AG09309 (cell line): ENCODE results near the gene ADCY1.

Source experiments
- DNase-seq: peaks from one replicate; pipeline ENCODE4 v3.0.0-alpha.2; 2010; ENCODE audit warnings: low read depth
- H3K4me3 ChIP-seq: 2 replicates; pipeline ENCODE4 v1.5.1; 2011; ENCODE audit warnings: mild to moderate bottlenecking, low read depth, low read length, moderate library complexity; ENCODE audit not compliant: control insufficient read depth
- TF ChIP-seq, protein P1 (sequence below): IDR thresholded peaks from 2 replicates; pipeline ENCODE4 v1.5.1; 2011; ENCODE audit warnings: mild to moderate bottlenecking, low read depth, low read length, inconsistent platforms; ENCODE audit not compliant: insufficient read depth, control insufficient read depth; ENCODE audit errors: missing control alignments

Gene ADCY1

DNA sequence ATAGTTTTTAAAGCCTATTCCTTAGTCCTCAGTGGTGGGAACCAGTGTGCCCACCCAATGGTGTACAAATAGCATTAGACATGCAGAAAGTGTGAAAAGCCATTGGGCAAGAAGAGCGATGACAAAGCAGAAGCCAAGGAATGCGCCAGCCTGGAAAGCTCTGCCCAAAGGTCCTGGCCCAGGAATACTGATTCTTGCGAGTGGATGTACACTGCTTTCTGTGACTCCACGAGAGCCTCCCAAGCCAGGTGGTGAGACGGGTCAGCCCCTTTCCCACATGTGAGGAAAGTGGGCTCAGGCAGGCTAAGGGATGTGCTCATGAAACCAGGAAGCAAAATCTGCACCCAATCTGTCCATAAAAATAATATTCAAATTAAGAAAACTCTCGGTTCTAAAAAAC, 106.6 kb downstream of the ADCY1 start:
- H3K4me3 ChIP-seq, result no peak overlapping the region
- DNase-seq, result no peak
- TF ChIP-seq, protein P1, sequence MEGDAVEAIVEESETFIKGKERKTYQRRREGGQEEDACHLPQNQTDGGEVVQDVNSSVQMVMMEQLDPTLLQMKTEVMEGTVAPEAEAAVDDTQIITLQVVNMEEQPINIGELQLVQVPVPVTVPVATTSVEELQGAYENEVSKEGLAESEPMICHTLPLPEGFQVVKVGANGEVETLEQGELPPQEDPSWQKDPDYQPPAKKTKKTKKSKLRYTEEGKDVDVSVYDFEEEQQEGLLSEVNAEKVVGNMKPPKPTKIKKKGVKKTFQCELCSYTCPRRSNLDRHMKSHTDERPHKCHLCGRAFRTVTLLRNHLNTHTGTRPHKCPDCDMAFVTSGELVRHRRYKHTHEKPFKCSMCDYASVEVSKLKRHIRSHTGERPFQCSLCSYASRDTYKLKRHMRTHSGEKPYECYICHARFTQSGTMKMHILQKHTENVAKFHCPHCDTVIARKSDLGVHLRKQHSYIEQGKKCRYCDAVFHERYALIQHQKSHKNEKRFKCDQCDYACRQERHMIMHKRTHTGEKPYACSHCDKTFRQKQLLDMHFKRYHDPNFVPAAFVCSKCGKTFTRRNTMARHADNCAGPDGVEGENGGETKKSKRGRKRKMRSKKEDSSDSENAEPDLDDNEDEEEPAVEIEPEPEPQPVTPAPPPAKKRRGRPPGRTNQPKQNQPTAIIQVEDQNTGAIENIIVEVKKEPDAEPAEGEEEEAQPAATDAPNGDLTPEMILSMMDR, result no peak

DNA sequence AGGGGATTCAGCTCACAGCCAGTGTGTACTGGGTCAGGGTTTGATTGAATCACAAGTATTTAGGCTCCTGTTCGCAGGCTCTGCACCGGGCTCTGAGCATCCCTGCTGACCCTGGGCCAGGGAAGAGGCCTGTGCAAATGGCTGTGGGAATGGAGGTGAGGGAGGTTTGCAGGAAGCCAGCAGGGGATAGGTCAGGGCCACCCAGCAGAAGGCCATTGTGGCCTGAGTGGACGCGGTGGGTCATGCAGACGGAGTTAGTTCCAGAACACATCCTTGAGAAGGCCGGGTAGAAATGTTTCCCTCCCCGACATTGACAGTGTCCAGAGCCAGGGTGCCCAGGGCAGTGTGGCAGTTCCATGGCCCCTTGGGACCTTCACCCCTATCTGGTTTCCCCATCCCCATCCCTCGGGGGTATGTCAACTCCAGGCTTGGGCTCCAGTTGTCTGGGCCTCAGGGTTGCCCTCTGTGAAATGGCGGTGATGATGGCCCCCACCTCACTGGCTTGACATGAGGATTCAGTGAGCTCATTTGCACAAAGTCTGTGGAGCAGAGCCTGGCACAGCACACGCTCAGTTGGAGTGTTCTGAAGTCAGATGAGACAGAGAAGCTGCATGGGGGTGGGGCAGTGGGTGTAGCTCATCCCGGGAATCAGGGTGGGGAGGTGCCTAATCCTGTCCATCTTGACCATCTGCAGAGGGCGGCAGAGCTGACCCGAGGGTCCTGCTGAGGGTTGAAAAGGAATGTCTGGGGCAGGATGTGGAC, 107.6 kb downstream of the ADCY1 start:
- H3K4me3 ChIP-seq, result no peak overlapping the region
- DNase-seq, result no peak
- TF ChIP-seq, protein P1, result no peak

DNA sequence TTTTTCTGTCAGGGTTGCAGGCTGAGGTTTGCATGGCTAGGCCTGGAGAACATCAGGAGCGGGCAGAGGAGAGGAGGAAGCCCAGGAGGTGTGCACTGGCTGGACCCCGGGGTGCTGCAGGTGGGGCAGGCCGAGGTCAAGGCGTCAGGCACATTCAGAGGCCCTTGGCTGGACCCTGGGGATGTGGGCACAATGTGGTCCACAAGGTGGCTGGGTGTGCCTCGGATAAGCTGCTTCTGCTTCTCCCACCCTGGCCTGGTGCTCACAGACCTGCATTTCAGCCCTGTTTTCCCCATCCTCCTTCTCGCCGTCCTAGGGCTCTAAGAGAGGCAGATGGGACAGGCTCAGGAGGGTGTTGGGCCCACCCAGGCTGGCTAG, 108.2 kb downstream of the ADCY1 start:
- H3K4me3 ChIP-seq, result no peak overlapping the region
- DNase-seq, result no peak
- TF ChIP-seq, protein P1, result no peak

DNA sequence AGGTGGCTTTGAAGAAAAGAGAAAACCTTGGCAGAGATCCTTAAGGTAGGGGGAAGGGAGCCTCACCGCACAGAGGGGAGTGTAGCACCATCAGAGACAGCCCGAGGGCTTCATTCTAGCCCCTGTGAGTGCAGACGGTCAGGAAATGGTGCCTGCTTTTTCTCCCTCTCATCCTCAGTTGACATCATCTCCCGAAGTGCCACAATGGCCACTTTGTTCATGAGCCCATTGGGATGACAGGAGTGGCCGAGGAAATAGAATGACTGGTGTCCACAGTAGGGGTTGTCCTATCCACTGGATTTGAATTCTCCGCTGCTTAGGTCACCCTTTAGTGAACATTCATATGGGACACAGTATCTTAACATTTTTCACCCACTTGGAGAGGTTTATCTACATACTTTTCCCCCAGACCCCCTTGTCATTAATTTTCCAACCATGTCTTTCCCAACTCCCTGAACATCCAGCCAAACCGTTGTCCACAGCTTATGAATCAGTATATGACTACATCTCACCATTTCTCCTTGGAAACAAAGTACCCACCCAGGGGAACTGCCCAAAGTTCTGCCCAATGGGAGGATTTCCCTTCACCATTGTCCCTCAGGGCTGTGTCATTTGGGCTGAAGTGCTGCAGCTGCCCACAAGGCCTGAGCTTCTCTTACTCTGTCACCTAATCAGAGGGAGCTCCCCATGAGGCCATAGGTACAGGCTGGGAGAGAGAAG, 108.8 kb downstream of the ADCY1 start:
- TF ChIP-seq, protein P1, result no peak
- H3K4me3 ChIP-seq, result no peak overlapping the region
- DNase-seq, result no peak

DNA sequence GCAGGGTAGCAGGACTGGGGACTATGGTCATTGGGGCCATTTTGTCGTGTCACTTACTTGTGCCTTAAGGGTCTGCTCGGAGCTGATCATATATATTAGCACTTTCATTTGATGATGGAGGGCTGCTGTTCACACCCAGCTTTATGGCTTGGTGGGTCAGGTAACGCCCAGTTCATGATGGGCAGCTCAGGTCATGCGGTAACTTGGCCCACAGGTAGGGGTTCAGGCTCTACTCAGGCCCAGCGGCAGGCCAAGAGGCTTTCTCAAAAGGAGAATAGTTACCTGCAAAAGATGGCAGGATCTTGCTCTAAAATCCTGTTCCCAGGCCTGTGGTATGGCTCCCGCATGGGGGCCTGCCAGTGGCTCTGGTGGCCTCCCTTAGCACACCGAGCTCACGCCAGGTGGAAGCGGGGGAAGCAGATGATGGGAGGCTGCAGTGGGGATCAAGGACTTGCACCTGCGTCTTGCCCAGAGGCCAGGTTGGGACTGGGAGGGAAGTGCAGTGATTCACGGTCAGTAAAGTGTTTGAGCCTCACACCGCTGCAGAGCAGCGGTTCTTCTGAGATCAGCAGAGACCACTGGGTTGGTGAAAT, 109.5 kb downstream of the ADCY1 start:
- H3K4me3 ChIP-seq, result no peak overlapping the region
- TF ChIP-seq, protein P1, result no peak
- no peak for DNase-seq

DNA sequence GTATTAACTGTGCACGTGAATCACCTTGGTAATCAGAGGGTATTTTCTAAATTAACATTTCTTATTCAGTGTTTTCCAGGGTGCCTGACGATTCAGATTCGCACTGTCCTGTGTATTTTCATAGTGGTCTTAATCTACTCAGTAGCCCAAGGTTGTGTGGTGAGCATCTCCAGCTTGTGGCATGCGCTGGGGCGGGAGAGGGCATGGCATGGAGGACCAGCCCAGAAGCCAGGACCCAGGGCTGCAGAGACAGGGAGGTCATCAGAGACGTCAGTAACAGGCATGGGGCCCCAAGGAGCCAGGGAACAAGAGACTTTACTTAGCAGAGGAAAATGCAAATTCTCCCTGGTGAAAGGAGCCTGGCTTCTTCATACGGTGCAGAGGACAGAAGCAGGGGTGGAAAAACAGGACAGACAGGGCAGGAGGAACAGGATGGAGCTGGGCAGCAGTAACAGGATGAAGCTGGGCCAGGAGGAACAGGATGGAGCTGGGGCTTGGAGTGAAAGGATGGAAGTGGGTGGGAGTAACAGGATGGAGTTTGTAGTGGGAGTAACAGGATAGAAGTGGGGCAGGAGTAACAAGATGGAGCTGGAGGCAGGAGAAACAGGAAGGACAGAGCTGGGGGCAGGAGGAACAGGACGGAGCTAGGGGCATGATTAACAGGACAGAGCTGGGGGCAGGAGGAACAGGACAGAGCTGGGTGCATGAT, 110.9 kb downstream of the ADCY1 start:
- DNase-seq, result no peak
- no peak overlapping the region for H3K4me3 ChIP-seq
- TF ChIP-seq, protein P1, result no peak
